ENCODE measurements around the gene DACT3.

DACT3 gene

GRCh38 chr19:46661020-46661731 is at the start of gene DACT3:
DACT3 (minus strand) TSS chr19:46661182; CDS start chr19:46661064, 118 bp downstream.
- DNase-seq, result peak; percentile 99

GRCh38 chr19:46710687-46711086 is 49.7 kb upstream of the DACT3 start:
- no peak for DNase-seq

- DNase-seq, result peak; percentile 32 to 53
These were observed 43.5 kb upstream of the DACT3 start for GRCh38 chr19:46704379-46705076.

- no peak for DNase-seq
These were observed 39.7 kb upstream of the DACT3 start for GRCh38 chr19:46700704-46701103.

- no peak for DNase-seq
These were observed 37.7 kb upstream of the DACT3 start for GRCh38 chr19:46698395-46699321.

GRCh38 chr19:46697204-46697960 is 36.4 kb upstream of the DACT3 start:
- no peak for DNase-seq

- no peak for DNase-seq
These were observed 35.9 kb upstream of the DACT3 start for GRCh38 chr19:46696866-46697203.

- no peak for DNase-seq
These were observed 35.1 kb upstream of the DACT3 start for GRCh38 chr19:46696052-46696451.

GRCh38 chr19:46693760-46694159 is 32.8 kb upstream of the DACT3 start:
- DNase-seq, result no peak

- DNase-seq, result no peak
These were observed 32.1 kb upstream of the DACT3 start for GRCh38 chr19:46692918-46693722.

- DNase-seq, result no peak
These were observed 31.0 kb upstream of the DACT3 start for GRCh38 chr19:46691948-46692347.

- no peak for DNase-seq
These were observed 30.1 kb upstream of the DACT3 start for GRCh38 chr19:46691104-46691503.

- no peak for DNase-seq
These were observed 28.4 kb upstream of the DACT3 start for GRCh38 chr19:46689358-46689757.

GRCh38 chr19:46687438-46688145 is 26.6 kb upstream of the DACT3 start:
- DNase-seq, result no peak

- DNase-seq, result no peak
These were observed 24.2 kb upstream of the DACT3 start for GRCh38 chr19:46685189-46685588.

- no peak for DNase-seq
These were observed 17.2 kb upstream of the DACT3 start for GRCh38 chr19:46678110-46678732.

GRCh38 chr19:46674416-46675178 is 13.6 kb upstream of the DACT3 start:
- DNase-seq, result no peak

- DNase-seq, result no peak
These were observed 9.8 kb upstream of the DACT3 start for GRCh38 chr19:46670813-46671212.

GRCh38 chr19:46668662-46669061 is 7.7 kb upstream of the DACT3 start:
- no peak for DNase-seq

- no peak for DNase-seq
These were observed 4.1 kb upstream of the DACT3 start for GRCh38 chr19:46665072-46665471.
